GM18520 (cell line): ENCODE results near the gene ADGRA1.

Source experiments
- ATAC-seq: cut with Tn5 transposase; IDR thresholded peaks from one replicate; pipeline ENCODE4 v1.9.1; 2021; ENCODE audit not compliant: unreplicated experiment

The ADGRA1 gene

DNA sequence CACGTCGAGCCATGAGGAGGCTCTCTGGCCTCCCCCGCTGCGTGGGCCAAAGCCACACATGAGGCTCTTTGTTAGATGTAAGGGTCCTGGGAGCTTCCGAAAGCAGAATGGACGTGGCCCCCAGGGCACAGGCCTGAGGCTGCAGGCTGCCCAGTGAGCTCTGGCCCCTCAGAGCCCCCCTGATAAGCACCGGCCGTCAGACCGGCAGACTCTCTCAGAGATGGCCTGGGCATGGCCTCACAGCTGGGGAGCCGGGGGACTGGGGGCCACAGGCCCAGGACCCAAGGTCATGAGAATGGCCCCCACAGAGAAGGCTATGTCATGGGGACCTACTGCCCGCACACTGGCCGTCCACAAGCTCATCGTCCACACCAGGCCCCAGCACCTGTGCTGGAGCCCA lies 31.7 kb upstream of the ADGRA1 start:
- ATAC-seq = no peak

DNA sequence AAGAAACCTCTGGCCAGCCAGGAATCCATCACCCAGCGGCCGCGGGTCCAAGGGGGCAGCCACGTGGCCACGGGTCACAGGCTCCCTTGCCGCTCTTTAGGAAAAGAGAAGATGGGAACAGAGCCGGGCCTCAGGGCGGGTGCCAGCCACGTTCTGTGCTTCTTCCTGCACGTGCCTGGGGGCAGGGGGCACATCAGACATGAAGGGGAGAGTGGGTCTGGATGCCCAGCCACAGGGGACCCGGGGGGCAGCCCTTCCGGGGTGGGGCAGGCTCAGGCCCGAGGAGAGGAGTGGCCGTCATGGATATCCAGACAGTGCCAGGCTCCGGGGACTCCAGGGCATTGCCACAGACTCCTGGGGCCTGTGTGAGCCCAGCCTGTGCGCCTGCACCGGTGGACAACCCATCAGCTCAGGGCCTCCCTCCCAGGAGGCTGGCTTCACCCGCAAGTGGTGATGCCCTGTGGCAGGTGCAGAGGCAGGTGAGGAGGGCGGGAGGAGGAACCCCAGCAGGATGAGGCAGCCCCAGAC lies 31.0 kb upstream of the ADGRA1 start:
- ATAC-seq = no peak

DNA sequence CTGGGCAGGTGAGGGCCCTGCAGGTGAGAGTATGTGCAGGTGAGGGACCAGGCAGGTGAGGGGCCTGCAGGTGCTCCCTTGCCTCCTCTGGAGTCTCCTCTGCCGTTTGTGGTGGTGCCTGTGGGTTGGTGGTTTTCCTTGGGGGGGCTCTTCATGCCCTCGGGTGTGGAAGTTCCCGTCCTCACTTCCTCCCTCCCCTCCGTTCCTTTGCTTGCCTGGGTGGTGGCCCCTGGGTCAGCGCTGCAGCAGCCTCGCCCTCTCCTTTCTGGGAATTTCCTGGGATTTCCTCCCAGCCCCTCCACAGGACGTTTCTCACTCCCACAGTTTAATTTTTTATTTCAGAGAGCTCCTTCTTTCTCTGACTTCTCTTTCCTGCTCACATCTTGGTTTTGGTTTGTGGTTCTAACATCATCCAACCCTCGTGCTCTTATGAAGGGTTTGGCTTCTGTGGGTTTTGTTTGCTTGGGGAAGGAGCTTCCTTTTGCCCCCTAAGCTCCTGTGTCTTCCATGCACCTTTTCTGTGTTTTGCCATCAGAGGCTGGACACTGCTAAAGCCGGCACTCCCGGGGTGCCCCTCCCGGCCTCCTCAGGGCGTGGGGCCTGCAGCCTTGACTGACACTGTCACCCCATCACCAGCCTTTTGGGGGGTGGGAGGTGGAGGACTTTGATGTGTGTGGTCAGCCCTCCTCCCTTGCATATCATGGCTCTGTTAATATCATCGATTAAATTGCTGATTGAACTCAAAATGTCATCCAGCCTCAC lies 29.2 kb upstream of the ADGRA1 start:
- ATAC-seq = no peak

DNA sequence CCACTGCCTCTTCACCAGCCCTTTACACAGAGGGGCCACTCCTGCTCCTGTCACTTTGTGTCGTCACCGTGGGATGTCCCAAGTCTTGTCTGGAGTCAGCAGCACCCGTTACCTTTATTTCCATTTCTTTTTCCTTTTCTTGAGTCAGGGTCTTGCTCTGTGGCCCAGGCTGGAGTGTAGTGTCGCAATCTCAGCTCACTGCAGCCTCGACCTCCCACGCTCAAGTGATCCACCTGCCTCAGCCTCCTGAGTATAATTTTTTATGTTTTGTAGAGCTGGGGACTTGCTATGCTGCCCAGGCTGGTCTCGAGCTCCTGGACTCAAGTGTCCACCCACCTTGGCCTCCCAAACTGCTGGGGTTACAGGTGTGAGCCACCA lies 28.6 kb upstream of the ADGRA1 start:
- ATAC-seq = no peak

DNA sequence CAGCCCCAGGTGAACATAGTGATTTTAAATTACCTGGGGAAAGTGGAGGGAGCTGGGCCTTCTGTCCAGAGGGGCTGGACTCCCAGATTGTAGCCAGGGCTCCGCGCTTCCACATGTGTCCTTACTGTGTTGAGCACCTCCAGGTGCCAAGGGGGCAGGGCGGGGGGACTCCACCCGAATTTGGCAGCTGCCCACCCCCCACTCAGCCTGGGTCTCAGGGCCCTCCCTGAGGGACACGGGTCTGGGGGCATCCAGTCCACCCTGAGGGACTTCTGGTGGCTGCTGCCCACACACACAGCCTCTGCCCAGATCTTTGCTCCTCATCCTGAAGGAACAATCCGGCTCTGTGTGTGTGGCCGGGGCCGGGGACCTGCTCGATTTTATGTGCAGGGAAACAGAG lies 28.2 kb upstream of the ADGRA1 start:
- no peak for ATAC-seq

DNA sequence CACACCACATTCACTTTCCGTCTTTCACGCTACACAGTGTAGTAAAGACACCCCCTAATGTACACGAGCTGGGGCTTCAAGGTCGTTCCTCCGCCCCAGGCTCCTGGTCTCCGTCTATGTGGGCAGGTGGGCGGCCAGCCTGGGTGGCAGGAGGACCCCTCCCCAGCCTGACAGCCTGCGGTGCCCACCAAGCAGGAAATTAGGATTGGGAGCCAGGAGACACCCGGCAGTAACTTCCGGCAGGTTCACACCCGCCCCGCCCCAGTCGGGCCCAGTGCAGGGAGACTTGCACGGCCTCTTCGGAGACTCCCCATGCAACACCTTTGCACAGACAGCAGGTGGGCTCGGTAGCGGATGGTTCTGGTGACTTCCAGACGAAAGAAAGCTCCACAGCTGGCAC lies 27.7 kb upstream of the ADGRA1 start:
- no peak for ATAC-seq

DNA sequence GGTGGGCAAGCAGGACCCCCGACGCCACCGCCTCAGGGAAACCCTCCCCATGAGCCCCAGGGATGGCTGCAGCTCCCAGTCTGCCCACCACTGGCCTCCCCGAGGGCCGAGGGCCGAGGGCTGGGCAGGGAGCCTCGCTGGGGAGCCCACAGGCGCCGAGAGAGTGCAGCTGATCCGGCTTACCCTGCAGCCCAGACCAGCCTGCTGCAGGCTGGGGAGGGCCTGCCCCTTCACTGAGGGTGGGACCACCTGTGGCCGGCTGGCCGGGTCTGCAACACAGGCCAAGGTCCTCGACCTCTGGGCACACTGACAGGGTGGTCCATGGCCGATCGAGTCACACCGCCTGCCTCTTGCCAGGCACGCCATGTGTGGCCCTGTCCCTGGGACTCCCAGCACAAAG lies 27.3 kb upstream of the ADGRA1 start:
- no peak for ATAC-seq

DNA sequence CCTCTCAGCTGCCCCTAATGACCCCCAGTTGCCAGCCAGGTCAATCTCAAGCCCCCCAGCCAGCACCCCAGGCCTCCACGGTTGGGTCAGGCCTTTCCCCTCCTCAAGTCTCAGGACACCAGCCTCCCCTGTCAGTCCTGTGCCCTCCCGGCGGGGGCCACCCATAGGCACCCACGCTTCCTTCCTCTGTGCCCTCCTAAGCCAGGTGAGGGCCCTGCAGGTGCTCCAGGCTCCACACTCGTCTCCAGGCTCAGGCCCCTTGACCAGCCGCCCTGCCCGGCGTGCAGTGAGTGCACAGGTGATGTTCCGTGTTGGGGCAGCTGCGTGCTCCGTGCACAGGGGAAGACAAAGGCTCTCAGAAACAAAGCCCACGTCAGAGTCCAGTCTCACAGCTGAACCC lies 26.8 kb upstream of the ADGRA1 start:
- ATAC-seq = no peak

DNA sequence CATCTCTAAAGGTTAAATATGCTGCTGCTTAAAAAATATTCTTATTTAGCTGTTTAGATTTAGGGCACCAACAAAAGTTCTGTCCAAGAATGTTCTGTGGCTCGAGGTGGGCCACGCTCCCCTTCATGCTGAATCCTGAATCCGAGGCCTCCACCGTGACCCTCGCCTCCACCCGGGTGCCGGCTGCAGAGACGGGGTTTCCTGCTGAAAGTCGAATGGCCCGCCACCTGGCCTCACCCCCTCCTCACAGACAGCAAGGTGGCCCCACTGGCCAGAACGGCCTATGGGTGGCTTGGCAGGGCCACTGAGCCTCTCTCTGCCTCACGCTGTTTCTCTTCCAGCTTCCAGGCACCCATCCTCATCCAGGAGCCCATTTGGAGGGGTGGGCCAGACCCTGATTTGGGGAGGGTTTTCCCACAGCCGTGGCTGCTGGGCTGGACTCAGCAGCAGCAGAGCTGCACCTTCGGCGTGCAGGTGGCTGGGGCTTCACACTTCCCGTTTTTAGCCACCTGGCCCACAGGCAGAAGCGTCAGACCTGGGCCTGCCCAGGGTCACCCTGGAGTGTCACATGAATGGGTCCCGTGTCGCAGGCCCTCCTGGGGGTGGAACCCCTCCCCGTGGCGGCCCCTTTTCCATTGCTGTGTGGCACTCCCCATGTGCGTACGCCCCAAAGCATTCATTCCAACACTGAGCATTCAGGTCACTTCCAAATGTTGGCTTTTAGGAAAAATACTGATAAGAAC lies 26.3 kb upstream of the ADGRA1 start:
- ATAC-seq = no peak

DNA sequence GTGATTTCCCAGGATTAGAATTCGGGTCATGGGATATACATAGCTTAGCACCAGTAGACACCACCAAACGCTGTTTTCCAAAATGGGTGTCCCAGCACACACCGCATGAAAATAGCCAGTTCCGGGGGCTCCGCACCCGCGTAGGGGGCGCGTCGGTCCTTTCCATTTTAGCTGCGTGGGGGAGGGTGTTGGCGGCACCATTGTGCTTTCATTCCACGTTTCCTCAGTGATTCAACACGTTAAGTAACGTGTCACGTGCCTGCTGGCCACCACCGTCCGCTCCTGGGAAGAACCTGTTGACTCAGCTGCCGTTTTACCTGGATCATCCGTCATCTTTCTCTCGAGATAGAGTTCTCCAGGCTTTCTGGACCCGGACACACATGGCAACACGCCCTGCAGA lies 25.6 kb upstream of the ADGRA1 start:
- no peak for ATAC-seq

DNA sequence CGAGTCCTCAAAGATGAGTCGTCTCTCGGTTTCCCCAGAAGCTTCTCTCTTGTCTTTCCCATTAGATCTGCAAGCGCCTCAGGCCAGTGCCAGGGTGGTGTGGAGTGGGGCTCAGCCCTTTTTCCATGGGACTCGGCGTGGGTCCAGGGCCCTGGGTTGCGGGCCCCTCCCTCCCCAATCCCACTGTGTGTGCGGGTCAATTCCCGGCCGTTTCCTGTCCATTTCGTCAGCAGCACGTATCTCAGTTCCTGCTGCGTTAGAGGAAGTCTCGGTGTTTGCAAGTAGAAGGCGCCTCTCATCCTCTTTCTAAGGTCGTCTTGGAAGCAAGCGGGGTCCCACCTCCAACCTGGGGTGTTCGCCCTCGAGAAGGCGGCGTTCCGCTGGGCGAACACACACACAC lies 25.1 kb upstream of the ADGRA1 start:
- no peak for ATAC-seq

DNA sequence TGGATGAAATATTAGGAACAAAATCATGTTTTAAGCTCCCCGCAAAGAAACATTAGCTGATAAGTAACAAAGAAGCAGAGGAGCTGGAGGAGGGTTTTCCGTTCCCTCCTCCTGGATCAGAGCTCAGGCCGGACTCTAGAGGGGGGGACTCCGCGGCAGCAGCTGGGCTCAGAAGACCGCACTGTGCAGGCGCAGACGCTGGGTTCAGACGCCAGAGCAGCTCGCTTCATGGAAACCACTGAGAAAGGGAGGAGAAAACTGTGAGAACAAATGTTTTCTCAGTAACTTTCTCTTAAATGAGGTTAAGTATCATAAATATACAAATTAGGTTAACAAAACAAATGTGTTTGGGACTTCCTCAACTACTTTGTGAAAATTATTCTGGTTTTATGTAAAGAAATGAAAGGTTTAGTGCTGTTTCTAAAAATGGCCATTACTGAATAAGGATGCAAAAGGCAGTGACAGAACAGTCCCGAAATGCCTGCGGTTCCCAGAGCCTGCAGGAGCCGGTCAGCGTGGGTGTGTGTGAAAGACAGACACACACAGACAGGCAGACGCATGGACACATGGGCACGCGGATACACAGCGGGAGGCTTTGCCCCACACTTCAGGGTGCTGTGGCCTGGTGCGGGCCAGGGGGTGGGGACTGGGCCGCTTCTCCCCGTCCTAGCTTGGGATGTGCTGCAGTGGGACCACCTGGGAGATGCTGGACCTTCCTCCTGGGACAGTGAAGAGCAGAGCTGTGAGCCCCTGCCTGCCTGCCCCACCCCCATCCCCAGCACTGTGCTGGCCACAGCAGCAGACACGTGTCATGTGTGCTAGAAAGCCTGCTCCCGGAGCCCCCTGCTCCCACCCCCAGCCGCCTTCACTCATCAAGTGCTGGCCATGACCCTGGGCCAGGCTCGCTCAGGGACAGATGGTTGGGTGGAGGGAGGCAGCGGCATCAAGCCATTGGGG lies 20.3 kb upstream of the ADGRA1 start:
- no peak for ATAC-seq

DNA sequence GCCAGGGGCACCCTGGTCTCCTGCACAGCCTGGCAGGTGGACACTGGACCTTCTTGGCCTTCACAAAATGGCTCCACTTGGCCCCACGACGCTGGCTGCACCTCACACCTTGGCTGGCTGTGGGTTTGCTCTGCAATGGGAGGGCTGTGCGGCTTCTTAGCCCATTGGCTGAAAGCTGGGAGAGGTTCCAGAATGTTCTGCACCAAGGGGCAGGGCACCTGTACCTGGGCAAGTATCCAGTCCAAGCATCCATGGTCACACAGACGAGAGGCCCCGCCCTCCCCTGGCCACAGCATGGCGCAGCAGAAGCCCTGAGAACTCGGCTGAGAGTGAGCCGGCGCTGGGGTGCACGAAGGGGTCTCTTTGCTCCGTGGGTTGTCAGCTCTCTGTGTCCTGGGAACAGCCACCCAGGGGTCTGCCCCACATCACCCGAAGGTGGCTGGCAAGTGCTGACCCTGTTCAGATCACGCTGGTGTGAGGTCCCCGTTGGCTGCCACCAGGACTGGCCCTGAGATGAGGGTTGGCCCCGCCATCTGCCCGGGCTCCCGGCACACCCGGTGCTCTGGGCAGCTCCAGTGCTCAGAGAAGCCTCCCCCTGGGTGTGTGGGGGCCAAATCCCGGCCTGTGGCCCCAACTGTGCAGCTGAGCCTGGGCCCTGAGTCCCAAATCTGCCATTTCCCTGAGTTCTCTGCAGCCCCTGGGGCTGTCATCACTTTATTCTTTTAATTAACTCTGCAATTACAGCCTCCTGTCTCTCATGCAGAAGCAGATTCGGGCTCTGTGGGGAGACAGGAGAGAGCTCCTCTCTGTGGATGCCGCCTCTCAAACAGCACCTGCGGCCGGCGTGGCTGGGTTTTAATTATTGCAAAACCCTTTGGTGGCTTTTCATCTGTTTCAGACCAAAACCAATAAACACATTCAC lies 19.4 kb upstream of the ADGRA1 start:
- no peak for ATAC-seq

DNA sequence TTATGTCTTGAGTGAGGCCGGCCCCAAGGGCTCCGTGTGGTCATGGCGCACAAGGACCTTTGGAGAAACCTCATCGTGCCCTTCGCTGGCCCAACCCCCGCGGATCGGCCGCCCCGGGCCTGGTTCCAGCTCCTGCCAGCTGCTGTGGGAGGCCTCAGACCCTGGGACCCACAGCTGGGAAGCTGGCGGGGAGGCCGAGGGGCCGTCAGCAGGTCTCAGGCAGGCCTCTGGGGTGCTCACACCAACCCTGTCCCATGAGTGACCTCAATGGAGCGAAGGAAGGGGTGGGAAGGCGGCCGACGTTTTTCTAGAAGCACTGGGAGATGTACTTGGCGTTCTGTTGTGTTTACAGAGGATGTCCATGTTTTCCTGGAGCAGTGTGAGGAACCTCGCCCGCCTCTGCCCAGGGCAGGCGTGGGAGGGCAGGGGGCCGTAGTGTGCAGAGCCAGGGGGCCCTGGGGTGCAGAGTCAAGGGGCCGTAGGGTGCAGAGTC lies 18.6 kb upstream of the ADGRA1 start:
- no peak for ATAC-seq

DNA sequence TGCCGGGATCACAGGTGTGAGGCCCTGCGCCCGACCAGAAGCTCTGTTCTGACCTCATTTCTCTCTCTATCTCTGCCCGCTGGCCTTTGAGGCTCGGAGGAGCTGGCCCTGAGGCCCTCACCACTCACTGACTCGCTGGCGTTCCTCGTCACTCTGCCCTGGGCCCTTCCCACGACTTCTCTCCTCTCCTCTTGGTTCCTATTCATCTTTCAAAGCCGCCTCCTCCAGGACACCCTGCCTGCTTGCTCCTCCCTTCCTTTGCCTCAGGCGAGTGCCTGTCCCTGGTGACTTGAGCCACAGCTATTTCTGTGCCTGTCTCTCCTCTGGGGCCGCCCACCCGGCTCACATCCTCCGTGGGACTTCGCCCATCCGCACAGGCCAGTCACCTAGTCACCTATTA lies 17.3 kb upstream of the ADGRA1 start:
- no peak for ATAC-seq

DNA sequence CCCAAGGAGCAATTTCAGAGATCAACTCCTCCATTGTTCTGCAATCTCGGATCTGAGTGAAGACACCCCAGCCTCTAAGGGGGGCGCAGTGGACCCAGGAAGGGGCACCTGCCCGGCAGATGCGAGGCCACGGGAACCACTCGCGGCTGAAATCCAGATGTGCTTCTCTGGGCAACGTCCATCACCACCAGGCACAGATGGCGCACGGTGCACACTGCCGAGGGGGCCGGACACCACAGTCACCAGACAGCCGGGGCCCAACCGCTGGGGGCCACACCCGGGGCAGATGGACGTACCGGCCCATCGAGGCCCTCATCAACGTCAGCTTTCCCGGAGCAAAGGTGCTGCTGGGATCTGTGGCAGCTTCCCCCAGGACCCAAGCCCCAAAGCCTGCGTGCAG lies 16.9 kb upstream of the ADGRA1 start:
- ATAC-seq = no peak

DNA sequence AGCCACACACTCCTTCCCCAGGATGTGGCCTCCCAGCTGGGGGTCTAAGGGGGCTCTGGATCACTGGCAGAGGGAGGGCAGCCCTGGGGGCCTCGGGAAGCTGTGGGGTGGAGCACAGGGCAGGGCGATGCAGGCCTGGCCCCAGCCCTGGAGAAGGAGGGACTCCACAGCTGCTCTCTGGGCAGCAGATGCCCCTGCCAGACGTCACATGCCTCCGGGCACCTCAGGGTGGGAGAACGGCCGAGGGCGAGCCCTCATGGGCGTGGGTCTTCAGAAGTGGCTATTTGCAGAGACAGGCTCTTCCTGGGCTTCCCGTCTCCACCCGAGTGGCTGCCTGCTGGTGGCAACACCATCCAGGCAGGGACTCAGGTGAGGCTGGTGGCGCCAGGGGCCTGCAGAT lies 16.0 kb upstream of the ADGRA1 start:
- ATAC-seq = no peak

DNA sequence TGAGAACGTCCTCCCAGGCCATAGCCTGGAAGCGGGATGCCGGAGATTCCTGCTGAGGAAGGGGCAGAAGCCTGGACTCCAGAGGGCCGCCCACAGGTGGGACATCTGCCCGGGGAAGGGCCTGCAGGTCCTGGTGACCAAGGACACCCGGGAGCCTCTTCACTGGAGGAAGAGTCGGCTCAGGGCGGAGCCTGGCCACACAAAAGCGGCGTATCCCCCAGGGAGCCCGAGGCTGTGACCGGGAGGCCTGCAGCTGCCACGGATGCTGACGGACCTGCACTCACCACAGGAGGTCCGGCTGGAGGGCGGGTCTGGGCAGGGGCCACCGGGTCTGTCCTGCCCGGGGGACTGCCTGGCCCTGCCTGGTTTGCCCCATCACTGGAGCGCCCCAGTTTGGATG lies 15.5 kb upstream of the ADGRA1 start:
- ATAC-seq = no peak

DNA sequence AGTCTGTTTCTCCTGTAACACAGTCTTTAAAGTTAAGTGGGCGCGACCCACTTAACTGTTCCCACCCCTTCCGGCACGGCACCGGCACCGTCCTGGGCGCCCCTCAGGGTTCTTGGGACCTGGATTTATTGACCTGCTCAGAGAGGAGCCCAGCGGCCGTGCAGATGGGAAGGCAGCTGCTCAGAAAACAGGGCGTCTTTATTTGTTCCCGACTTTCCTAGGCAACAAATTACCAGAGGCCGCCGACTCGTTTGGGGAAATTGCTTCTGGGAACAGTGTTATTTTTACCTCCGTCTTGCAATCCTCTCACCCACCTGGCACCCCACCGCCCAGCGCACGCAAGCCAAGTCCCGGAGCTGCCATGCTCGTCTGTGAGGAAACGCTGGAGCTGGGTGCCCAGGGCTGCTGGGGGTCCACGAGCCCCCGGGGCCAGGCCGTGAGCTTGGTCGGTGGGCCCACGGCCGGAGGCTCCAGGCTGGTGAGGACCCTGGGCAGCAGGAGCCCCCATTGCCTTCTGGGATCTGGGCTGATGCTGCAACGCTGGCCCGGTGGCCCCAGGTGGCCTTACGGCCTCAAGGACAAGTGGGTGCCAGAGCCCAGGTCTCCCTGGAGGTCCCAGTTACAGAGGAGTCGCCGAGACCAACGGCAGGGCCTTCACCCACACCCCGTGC lies 14.9 kb upstream of the ADGRA1 start:
- ATAC-seq = no peak
